Measurements from ENCODE around the gene GALNT13.

Gene GALNT13

GRCh38 chr2:154223726-154224125, 352.0 kb downstream of the GALNT13 start:
- no peak for DNase-seq (ENCODE audit: low read depth in 2 of 2)

DNA sequence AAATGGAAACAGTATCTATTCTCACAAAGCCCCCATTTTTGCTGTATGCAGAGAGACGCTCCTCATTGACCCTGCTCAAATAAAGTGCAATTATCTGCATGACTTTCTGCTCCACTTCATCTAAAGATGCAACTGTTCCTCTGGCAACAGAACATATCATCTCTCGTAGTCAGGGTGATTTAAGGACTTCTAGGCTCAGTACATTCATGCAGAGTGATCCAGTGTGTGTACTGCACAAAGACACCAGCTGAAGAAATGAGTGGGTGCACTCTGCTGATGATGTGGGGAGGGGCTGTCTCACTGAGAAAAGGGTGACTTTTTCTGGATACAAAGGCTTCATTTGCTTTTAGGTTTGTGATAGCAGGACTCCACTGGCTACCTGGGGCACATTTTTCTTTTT, 355.2 kb downstream of the GALNT13 start:
- DNase-seq (ENCODE audit: low read depth in 2 of 2), result no peak

DNA sequence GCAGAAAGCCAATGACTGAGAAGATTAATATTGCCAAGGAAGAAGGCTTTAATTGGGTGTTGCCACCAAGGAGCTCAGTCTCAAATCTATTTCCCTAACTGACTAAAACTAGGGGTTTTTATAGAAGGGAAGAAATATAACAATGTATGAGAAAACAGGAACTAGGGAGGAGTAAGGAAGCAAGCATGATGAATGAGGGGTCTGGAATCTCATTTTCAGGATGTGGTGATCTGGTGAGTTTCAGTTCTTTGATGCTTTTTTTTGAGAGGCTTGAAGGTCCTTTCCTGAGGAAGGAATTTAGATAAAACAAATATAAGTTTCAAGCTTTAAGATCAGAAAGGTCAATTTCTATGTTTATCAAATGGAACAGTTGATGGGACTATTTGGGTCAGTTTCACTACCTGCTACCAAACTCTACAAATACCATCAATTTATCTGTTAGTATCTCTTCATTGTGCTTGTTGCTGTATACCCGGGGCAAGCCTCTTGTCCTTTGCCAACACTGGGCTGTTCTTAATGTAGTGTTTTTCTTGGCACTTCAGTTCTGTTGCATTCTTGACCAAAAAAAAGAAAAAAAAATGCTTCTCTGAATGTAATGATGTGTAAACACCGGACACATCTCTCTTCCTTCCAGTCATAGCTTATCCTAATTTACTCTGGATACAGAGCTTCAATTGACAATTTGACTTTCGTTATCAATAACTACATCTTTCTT, 357.0 kb downstream of the GALNT13 start:
- no peak for DNase-seq (ENCODE audit: low read depth in 2 of 2)

GRCh38 chr2:154229966-154230365, 358.2 kb downstream of the GALNT13 start:
- no peak for DNase-seq (ENCODE audit: low read depth in 2 of 2)

GRCh38 chr2:154231021-154231420, 359.3 kb downstream of the GALNT13 start:
- DNase-seq (ENCODE audit: low read depth in 2 of 2), result no peak

GRCh38 chr2:154233231-154233630, 361.5 kb downstream of the GALNT13 start:
- no peak for DNase-seq (ENCODE audit: low read depth in 2 of 2)

GRCh38 chr2:154238252-154238651, 366.5 kb downstream of the GALNT13 start:
- DNase-seq (ENCODE audit: low read depth in 2 of 2), result no peak

DNA sequence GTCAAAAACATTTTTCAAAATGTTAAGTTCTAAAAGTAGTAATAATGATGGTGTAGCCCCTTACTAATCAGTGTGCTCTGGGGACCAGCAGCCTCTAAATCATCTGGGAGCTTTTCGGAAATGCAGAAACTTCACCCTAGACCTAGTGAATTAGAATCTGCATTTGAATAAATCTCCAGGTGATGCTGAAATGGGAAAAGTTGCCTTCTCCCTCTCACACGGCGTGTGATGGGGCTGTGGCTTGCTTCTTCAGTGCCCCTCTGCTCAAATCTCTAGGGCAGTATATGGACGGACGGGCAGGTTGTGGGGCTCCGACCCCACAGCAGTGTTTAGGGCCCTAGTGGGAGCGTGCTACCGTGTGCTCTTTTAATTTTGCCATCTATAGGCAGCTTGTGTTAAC, 368.6 kb downstream of the GALNT13 start:
- no peak for DNase-seq (ENCODE audit: low read depth in 2 of 2)

- no peak for DNase-seq (ENCODE audit: low read depth in 2 of 2)
Measured at GRCh38 chr2:154240921-154241379, 369.2 kb downstream of the GALNT13 start.

GRCh38 chr2:154242687-154243086, 371.0 kb downstream of the GALNT13 start:
- DNase-seq (ENCODE audit: low read depth in 2 of 2), result no peak

DNA sequence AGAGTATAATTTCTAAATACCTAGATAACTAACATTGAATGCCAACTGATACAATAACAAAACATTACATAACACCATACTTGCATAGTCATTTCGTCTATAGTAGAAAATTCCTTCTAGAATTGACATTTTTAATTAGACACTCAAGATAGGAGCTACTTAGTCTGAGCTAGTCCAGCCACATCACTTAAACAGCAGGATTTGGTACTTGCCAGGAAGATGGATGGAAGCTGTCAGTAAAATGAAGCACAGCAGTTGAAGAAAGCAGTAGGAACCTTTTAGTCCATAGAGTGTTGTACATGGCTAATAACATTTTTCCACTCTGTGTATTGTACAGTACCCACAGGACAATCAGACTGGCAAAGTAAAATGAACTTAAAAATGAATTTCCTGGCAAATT, 372.0 kb downstream of the GALNT13 start:
- no peak for DNase-seq (ENCODE audit: low read depth in 2 of 2)

- DNase-seq (ENCODE audit: low read depth in 2 of 2), result no peak
Measured at GRCh38 chr2:154244932-154245331, 373.2 kb downstream of the GALNT13 start.

DNA sequence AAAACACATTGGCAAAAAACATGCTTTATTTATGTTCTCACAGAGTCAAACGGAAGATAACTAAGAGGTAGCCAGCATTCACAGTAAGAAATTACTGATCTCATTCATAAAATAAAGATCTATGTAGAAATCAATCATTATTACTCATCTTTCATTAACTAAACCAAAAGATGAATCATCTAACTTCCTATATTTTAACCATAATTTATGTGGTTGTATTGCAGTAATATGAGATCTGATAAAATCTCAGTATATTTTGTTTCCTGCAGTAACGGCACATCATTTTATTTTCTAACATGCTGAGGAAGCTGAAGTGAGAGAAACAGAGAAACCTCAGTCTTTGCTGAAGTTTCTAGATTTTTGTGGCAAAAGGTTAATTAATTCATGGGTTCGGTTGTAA, 375.8 kb downstream of the GALNT13 start:
- DNase-seq (ENCODE audit: low read depth in 2 of 2), result no peak

DNA sequence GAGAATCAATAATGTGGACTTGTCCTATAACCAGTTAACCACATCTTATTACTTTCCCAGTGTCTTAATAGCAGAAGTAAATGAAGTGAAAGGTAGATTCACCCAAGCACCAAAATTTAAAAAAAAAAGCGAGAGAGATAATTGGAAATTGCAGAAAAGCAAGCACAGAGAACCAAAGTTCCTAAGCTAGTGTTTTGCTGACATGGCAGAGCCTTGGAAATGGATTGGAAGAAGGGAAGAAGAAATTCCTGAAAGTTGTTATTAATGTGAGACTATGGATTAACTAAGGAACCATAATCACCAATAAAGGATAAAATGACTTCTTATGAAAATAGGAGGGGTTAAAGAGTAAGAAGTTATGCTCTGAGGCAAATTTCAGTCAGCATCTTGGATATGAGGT, 384.4 kb downstream of the GALNT13 start:
- no peak for DNase-seq (ENCODE audit: low read depth in 2 of 2)

GRCh38 chr2:154259030-154259429, 387.3 kb downstream of the GALNT13 start:
- DNase-seq (ENCODE audit: low read depth in 2 of 2), result no peak

- no peak for DNase-seq (ENCODE audit: low read depth in 2 of 2)
Measured at GRCh38 chr2:154261473-154262027, 389.8 kb downstream of the GALNT13 start.

- DNase-seq (ENCODE audit: low read depth in 2 of 2), result no peak
Measured at GRCh38 chr2:154263206-154263605, 391.5 kb downstream of the GALNT13 start.

DNA sequence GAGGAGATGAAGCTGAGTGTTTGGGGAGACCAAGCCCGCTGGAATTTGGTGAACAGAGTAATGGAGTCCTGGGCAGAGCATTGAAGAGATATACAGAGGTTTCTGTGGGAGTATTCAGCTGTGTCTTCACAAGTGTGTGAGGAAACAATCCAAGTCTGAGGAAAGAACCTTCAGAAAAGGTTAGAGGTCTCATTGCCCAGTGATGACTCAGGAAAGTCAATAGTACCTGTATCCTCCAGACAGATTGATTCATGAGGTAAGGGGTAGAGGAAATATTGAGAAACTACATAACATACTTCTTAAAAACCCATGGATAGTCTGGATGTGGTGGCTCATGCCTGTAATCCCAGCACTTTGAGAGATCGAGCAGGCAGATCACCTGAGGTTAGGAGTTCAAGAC, 392.3 kb downstream of the GALNT13 start:
- no peak for DNase-seq (ENCODE audit: low read depth in 2 of 2)

DNA sequence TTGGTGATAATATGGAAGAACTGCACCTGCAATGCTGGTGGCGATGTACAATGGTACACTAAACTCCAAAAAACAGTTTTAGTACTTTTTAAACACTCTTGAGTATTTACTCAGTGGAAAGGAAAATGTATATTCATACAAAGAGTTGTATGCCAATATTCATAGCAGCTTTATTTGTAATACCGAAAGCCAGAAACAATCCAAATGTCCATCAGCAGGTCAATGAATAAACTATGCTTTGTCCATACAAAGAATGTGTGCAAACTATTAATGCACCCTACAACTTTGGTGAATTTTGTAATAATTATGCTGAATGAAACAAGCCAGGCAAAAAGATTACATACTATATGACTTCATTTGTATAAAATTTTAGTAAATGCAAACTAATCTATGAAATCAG, 396.3 kb downstream of the GALNT13 start:
- DNase-seq (ENCODE audit: low read depth in 2 of 2), result no peak

GRCh38 chr2:154280543-154280942, 408.8 kb downstream of the GALNT13 start:
- DNase-seq (ENCODE audit: low read depth in 2 of 2), result no peak

DNA sequence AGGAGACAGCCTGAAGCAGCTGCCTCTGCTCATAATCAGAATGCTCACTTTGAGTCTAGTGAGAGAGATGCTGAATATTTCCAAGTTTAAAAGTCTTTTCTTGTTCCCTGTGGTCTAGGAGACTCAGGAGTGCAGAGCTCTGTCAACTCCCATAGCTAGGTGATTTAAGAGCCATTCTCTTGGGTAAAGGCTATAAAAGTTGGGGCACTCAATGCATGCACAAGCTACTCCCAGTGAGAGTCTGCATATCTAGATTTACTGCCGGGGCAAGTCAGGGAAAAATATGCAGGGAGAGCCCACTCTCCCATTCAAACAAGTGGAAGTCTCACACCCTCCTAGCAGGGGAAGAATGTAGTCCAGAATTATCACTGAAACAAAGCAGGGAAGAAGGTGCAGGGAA, 418.1 kb downstream of the GALNT13 start:
- DNase-seq (ENCODE audit: low read depth in 2 of 2), result no peak

- DNase-seq (ENCODE audit: low read depth in 2 of 2), result no peak
Measured at GRCh38 chr2:154291511-154291910, 419.8 kb downstream of the GALNT13 start.

- DNase-seq (ENCODE audit: low read depth in 2 of 2), result no peak
Measured at GRCh38 chr2:154291927-154292326, 420.2 kb downstream of the GALNT13 start.

- no peak for DNase-seq (ENCODE audit: low read depth in 2 of 2)
Measured at GRCh38 chr2:154293864-154294263, 422.1 kb downstream of the GALNT13 start.

Measured in stimulated activated CD8-positive, alpha-beta memory T cell treated with anti-CD3 and anti-CD28 coated beads, Interleukin-7, amount 100 ng/mL, for 1 hour (primary cell).